ENCODE results near the gene MAP2K5.

The MAP2K5 gene

DNA sequence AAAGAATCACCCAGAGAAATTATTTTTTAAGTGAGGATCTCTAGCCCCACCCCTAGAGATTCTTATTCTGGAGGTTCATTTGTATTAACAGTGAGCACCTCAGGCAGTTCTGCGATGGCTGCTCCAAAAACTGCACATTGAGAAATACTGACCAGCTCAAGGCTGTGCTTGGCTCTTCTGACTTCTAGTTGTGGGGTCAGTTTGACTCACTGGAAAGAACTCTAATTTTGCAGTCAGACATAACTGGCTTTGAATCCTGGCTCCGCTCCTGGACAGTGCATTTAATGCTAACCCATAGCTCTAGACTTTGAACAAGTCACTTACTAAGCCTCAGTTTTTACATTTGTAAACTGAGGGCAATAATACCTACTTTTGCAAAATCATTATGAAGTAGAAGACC lies 159.2 kb downstream of the MAP2K5 start:
- H3K27ac ChIP-seq = no peak overlapping the region
- H3K4me3 ChIP-seq = no peak overlapping the region

DNA sequence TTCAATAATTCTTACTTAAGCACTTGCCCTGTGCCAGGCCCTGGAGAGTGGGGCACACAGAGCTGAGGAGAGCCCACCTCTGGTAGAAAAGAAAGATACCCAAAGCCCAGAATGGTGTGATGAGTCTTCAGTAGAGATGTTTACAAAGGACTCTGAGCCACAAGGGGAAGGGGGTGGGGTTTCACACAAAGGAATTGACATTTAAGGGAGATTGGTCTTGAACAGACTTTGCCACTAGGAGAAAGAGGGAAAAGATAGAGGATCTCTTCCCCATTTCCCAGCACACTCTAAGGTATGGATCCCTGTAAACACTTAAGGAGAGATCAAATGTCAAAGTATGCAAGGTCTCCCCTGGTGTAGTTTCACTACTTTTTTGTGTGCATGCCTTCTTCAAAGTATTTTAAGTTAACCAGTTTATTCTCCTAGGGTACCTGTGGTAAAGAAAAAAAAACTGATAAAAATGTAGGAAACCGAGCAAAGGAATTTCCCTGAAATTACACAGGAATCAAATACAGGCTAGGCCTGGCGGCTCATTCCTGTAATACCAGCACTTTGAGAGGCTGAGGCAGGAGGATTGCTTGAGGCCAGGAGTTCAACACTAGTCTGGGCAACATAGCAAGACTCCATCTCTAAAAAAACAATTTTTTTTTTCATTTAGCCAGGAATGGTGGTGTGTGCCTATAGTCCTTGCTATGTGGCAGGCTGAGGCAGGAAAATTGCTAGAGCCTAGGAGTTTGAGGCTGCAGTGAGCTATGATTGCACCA lies 165.2 kb downstream of the MAP2K5 start:
- H3K27ac ChIP-seq = no peak overlapping the region
- no peak overlapping the region for H3K4me3 ChIP-seq

DNA sequence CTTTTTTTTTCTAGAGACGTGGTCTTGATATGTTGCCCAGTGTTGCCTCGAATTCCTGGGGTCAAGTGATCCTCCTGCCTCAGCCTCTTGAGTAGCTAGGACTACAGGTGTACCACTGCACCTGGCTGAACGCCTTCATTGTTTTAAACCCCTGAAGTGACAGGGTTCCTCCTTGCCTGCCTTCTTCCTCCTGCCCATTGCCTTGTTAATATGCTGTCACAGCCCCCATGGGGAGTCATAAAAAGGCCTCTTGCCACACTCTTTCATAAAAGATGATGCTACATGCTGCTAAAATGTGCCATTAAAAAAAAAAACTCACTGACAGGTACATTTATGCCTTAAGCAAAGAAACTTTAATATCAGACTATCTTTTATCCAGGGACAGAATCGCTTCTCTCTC lies 166.0 kb downstream of the MAP2K5 start:
- Histone ChIP-seq H3K4me3 (no peak overlapping the region), H3K27ac (no peak overlapping the region)

DNA sequence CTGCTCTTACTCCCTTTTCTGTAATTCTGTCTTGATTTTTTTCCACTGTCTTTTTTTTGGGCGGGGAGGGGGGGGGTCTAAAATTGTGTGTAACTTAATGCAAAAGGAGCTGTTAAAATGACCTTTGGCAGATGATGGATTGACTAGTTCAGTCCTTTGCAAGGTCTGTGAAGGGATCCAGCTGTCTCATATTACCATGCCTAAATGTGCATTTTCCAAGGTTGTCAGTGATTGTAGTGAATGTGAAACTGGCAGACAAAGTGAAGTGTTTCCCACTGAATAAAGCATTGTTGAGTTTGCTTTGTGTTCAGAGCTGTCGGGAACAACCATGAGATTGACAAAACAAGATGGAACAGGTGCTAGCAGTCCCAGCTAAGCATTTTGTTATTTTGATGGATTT lies 172.7 kb downstream of the MAP2K5 start:
- H3K27ac ChIP-seq = no peak overlapping the region

DNA sequence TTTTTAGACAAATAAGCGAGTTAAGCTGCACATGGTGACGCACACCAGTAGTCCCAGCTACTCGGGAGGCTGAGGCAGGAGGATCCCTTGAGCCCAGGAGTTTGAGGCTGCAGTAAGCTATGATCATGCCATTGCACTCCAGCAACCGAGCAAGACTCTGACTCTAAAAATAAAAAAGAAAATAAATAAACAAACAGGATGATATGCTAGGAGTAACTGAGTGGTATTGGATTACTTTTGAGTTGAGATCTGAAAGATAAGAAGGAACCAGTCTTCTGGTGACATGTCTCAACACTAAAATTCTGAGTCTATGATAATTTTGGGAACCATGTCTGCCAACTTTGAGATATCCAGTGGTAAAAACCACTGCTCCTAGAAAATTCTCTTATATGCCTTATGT lies 173.7 kb downstream of the MAP2K5 start:
- H3K4me3 ChIP-seq = no peak overlapping the region
- H3K27ac ChIP-seq = no peak overlapping the region

More for the DNA sequence above, 172.7 kb downstream of the MAP2K5 start:
- no peak overlapping the region for H3K4me3 ChIP-seq

DNA sequence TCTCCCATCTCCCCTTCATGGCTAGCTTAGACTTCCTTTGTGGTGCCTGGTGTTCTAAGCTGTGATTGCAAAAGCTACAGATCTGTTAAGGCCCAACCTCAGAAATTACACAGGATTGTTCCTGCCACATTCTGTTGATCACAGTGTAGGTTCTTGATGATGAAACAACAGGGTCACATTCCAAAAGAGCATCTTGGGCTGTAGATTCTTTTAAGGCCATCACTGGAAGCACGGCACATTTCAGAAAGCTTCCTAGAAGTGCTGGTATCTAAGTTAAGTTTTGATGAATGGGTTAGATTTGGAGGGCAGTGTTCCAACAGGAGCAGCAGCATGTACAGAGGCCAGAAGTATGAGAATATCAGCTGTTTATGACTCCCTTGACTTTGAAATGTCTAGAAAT lies 175.3 kb downstream of the MAP2K5 start:
- Histone ChIP-seq H3K27ac (no peak overlapping the region), H3K4me3 (no peak overlapping the region)

DNA sequence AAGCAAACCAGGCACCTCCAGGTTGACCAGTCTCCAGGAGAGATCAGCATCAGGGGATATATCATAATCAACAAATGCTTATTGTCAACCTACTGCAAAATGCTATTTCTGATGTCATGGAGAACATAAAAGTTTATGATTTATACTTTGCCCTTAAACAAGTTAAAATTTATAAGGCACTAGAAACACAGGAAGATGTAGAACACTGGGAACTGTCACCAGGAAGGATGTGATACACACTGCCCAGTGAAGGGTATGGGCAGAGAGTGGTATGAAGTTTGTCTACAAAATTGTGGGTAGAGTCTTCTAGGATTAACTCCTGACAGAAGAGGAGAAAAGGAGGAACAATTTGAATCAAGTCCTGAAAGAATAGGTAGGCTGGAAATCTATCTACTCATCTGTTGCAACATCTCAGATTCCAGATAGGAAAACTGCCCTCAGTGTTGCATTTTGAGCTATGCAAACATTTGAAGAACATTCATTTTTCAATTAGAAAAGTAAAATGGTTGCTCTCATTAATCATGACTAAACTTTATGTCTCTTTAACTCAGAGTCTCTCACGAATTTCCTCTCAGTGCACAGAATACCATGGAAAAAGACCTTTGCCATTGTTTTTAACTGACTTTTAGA lies 176.9 kb downstream of the MAP2K5 start:
- no peak overlapping the region for H3K27ac ChIP-seq
- H3K4me3 ChIP-seq = no peak overlapping the region

DNA sequence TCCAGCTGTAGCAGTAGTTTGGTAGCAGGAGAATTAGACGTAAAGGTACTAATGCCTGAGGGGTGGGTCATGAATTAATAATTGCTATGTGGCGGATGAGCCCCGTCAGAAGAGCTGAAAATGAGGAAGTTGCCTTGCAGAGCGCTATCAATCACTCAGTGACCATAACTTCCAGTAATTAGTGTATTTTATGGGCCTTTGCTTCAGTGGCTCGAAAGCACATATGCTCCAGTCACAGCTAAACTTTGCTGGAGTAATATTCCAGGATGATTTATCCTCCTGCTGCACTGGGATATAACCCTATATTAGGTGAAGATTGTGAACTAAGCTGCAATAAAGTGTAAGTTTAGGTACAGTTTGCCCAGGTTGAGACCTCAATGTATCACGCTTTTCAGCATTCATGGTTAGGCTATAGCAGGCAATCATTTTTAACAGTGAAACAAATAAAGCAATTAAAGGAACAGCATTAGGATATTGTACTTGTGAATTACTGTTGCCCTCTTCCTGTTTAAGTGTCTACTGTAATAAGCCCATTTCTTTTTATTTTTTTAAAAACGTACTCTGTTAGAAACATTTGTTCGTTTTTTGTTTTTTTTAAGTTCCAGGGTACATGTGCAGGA lies 178.2 kb downstream of the MAP2K5 start:
- no peak overlapping the region for H3K27ac ChIP-seq

DNA sequence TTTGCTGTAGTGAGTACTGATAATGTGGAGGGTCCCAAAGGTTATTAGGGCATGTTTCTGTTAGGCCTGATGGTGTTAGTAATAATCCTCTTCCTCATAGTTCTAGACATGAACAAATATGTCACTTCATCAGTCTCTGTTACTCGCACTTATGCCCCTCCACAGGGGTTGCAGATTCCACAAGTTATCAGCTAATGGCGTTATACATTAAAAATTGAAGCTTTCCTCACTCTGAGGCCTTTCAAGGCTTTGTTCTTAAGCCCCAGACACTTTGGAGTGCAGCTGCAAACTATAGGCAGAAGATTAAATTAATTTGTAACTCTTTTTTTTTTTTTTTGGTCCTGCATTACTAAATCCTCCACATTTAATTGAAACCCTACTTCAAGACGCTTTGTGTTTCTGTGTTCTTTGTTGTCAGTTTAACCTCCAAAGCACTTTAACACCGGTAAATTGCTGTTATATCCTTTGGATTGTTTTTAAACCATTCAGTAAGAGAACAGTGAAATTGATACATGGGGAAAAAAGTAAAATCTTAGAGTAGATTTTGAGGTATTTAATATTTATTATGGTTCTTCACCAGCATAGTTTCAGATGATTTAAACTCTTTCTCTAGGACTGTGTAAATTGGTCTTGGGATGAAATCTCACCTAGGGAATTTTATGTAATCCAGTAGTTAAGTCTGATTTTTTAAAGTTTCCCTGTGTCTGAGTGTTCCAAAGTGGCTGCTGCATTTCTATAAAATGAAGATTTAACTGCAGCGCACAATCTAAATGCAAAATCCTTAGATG lies 179.7 kb downstream of the MAP2K5 start:
- Histone ChIP-seq H3K4me3 (no peak overlapping the region), H3K27ac (no peak overlapping the region)

More for the DNA sequence above, 178.2 kb downstream of the MAP2K5 start:
- no peak overlapping the region for H3K4me3 ChIP-seq

DNA sequence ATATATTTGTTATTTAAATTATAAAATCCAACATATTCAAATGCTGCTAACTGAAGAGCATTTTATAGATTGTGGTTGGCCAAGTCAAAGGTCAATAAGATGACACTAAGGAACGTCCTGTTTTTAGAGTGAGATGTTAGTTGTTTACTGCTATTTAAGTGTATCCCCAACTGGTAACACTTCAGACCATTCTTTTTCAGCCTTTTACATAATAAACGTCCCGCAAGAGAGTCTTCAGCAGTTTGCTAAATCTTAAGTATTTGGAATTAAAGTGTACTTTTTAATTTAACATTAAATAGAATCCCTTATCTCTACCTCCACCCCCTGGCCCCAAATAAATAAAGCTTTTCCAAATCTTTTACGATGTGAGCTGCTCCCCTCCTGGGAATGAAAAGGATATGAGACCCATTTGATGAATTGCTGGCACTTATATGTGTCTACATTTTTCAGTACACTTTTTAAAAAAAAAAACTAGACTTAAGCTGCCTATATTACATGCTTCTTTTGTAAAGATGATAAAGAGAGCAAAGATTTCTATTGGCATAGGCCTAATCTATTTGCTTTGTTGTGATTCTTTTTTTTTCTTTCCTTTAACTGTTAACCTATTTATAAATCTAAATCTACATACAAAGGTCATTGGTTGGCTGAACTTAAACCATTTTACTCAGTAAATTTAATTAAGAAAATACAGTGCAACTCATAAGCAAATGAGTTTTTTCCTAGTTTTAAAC lies 181.0 kb downstream of the MAP2K5 start:
- Histone ChIP-seq H3K27ac (no peak overlapping the region), H3K4me3 (no peak overlapping the region)

DNA sequence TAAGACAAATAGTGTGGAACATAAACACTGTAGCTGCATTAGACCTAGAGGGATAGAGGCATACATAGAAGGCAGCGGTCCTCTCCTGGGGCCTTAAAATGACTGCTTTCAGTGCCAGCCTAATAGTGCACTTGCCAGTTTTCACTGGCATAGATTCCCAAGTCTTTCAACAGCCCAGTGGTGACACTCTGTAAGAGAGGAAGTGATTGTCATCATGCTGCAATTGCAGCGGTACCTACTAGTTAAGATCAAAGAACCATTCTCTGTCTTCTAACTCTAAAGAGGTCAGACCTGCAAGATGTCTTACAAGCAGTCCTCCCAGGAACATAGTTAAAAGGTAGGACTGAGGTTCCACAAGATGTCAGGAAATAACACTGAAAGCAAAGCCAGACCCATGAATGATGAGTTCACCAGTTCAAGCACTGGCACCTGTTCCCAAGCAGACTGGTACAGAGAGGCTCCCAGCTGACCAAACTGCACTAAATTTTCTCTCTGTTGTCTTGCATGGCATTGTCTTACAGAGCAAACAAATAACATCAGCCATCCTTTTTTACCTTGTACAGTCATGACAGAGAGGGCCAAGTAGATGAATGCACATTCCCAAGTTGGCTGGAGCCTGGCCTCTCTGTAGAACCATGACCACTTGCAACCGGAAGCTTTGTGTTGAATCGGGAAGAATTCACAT lies 182.3 kb downstream of the MAP2K5 start:
- no peak overlapping the region for H3K27ac ChIP-seq
- no peak overlapping the region for H3K4me3 ChIP-seq

DNA sequence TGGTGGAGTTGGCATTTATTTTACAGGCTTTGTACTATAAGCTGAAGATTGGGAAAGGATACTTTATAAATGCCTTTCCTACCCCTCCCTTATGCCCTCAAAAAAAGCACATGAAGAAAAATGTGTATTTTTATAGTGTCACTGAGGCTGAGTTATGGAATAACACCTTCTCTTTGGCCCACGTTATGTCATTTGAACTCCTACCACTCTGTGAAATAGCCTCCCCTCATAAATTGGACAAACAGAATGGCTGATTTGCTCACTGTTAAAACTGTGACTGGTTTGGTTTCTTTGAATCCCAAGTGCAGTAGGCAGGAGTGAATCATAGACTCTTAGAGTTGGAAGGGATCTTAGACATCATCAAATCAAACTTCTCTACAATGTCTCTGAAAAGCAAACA lies 187.6 kb downstream of the MAP2K5 start:
- Histone ChIP-seq H3K4me3 (no peak overlapping the region), H3K27ac (no peak overlapping the region)

DNA sequence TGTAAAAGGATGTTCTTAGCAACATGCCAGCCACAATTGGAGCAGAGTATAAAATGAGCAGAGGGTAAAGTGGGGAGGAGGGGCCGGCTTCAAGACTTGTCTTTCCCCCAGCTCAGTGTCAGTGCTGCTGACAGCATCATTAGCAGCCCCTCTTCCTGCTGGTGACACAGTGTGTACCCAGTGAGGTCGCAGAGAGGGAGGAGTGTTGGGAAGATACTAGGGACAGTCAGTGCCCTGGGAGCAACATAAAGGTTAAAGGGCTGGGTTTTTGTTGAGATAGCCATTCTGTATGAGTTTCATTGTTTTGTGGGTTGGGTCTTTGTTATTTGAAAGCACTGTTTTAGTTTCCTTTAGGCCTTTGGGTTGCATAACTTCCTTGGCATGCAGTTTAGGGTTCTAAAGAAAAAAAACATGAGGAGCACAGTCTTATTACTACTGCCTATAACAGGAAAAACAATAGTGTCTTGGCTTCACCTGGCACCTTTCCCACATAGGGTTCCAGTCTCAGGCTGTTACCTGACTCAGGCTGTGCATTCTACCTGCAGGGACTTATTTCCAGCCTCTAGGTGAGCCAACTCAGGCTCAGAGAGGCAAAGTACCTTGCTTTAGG lies 188.7 kb downstream of the MAP2K5 start:
- Histone ChIP-seq H3K27ac (peak overlapping the region in 1 of 21 experiments; percentile 16), H3K4me3 (no peak overlapping the region)

DNA sequence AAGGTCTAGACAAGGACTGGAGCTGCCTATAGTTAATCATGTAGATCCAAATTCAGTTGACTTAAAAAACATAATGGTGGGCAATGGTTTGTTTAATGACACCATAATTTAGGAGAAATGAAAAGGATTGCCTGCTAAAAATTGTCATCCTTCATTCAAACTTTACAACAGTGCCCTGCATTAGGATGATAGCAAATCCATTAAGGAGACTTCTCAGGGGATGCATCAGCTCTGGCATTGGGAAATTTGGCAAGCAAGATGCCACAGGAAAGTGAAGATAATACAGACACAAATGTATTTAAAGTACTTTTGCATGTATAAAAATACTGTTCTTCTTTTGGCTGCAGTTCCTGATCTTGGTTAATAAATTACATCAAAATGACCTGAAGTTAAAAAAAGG lies 189.7 kb downstream of the MAP2K5 start:
- no peak overlapping the region for H3K4me3 ChIP-seq
- H3K27ac ChIP-seq = no peak overlapping the region

DNA sequence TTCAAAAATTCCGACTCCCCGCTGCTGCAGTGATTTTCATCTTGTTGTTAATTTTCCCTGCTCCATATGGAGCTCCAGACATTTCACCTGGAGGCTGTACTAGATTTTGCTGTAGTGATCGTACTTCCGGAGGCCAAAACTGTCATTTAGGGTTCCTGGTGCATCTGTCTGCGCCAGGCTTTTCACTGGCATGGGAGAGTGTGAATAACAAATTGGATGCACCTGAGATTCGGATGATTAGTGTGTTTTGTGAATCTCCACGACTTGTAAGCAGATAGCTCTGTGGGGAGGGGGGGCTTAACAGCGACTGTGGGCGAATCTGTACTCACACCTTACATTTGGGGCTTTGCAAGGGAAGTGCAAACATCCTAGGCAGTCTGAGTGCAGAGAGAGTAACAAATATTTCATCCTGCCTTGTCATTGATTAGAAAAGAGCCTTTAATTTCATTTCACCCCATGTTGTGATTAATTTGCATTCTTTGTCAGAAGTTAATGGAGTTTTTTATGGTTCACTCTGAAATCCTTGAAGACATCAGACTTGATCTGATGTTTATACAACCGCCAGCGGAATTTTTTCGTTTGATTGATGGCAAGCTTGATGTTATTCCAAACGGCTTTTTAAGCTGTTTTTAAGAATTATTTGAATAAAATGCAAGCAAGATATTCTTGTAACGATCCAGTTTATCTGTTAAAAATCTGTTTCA lies 190.3 kb downstream of the MAP2K5 start:
- Histone ChIP-seq H3K4me3 (no peak overlapping the region), H3K27ac (no peak overlapping the region)

DNA sequence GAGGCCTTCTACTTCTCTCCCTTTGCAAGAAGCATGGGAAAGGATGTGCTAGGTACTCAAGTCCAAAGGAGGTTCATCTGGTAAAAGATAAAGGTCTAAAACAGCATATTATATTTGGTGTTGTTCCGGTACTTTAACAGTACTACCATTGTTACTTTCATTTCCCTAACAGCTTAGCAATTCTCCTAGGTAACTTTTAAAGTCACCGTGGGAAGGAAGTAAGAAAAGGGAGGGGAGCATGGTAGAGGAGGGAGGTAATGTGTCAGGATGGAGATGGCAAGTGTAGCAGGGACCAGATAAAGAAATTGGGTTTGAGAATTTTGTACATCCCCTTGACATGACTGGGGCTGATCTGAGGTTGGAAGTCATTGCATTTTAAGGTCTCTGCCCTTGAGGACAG lies 193.4 kb downstream of the MAP2K5 start:
- no peak overlapping the region for H3K27ac ChIP-seq
- H3K4me3 ChIP-seq = no peak overlapping the region

DNA sequence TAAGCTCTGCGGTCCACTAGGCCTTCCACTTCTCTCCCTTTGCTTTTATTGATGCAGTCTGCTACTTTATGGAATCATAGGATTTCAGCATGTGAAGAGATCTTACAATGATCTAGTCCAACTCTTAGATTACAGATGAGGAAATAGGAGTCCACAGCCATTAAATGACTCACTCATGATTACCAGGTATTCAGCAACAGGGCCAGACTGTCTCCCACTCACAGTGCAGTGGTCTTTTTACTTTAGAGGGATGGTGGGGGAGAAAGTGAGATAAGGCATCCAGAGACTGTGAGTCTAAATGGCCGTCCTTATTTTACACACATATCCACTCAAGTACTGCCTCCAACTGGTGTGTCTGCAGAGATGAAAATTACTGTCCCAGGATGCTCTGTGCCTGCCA lies 194.3 kb downstream of the MAP2K5 start:
- Histone ChIP-seq H3K27ac (no peak overlapping the region), H3K4me3 (no peak overlapping the region)

DNA sequence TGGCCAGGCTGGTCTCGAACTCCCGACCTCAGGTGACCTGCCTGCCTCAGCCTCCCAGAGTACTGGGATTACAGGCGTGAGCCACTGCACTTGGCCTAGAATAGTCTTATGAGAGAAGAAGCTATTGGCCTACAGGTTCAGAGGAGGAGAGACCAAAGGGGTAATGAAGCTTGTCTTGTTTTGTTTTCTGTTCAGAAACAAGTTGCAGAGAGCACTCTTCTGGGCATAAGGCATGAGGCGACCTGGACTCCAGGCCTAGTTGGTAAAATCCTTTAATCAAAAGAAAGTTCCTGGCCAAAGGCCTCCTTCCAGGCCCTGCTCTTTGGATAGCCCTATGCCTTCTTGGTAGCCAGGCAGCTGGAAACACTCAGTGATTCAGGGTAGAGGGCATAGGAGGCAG lies 195.6 kb downstream of the MAP2K5 start:
- no peak overlapping the region for H3K27ac ChIP-seq
- H3K4me3 ChIP-seq = no peak overlapping the region

All from skin epidermis (tissue), 12 donors.